HCT116 (cell line): Measurements from ENCODE around the gene SUCLG2. TPM values are rescaled to one million over a fixed set of nuclear protein-coding genes. Genes with fewer than 3 reads are reported as not detected.

Experiments
- ATAC-seq: fragments of 200-7000 bp; cut with Tn5 transposase; 2 replicates; pipeline ENCODE4 v1.9.1; 2020; ENCODE audit warnings: mild to moderate bottlenecking, moderate library complexity
- BruUV-seq: library from RNA; stranded (reverse); fragments of 400-500 nt; replicated peaks from 2 replicates; lab custom pipeline; 2021; lab: Mats Ljungman, UMichigan
- CTCF ChIA-PET: fragments of 300-600 bp; sonication (Branson Sonifier 250); formaldehyde crosslinking; loops from one replicate; lab custom pipeline; 2021; ENCODE audit warnings: antibody characterized with exemption; lab: Charles Lee
- POLR2A ChIA-PET: fragments of 300-600, 350-600 bp; sonication (Branson Sonifier 250); formaldehyde crosslinking; loops from one replicate; lab custom pipeline; 2021; ENCODE audit warnings: antibody characterized with exemption; lab: Charles Lee
- RAD21 ChIA-PET, 2 experiments: fragments of 300-600 bp; sonication (Branson Sonifier 250); formaldehyde crosslinking; loops; one replicate each; lab custom pipeline; 2023; ENCODE audit warnings: low total read pairs in 2 of 2; ENCODE audit not compliant: uncharacterized antibody in 2 of 2, unreplicated experiment in 2 of 2, low non-redundant PET in 1 of 2; lab: Charles Lee
- DNase-seq: peaks from one replicate; pipeline ENCODE4 v3.0.0-alpha.2; 2010; ENCODE audit warnings: low read depth, low spot score
- H2AFZ ChIP-seq: fragments of 200-600 bp; shearing (Covaris generic), sonication (generic); 2 replicates; pipeline ENCODE4 v1.6.1; 2017; ENCODE audit warnings: low read depth, mixed run types, mixed read lengths, antibody characterized with exemption, low read length; ENCODE audit not compliant: poor library complexity, severe bottlenecking
- H3K27ac ChIP-seq: 2 replicates; pipeline ENCODE4 v1.5.1; 2012; ENCODE audit warnings: low read depth, low read length
- H3K27me3 ChIP-seq: fragments of 200-600 bp; sonication (generic); 2 replicates; pipeline ENCODE4 v1.6.1; 2016; ENCODE audit warnings: mixed run types, low read length, mixed read lengths; ENCODE audit not compliant: insufficient read depth
- H3K36me3 ChIP-seq, 2 experiments: fragments of 200-500 bp in 1 of 2; fragments of 200-600 bp in 1 of 2; sonication (Bioruptor generic) in 1 of 2; sonication (generic) in 1 of 2; 2 replicates each; pipeline versions ENCODE4 v1.5.1 to v1.6.1; 2014 to 2016; ENCODE audit warnings: low read length in 2 of 2, inconsistent platforms in 1 of 2, mixed read lengths in 1 of 2, mixed run types in 1 of 2; ENCODE audit not compliant: insufficient read depth in 2 of 2, control insufficient read depth in 1 of 2
- H3K4me1 ChIP-seq, 2 experiments: fragments of 200-600 bp in 1 of 2; sonication (generic) in 1 of 2; 2 replicates each; pipeline versions ENCODE4 v1.5.1 to v1.6.1; 2012 to 2017; ENCODE audit warnings: low read length in 2 of 2, inconsistent platforms in 1 of 2, mild to moderate bottlenecking in 1 of 2, mixed read lengths in 1 of 2, mixed run types in 1 of 2, moderate library complexity in 1 of 2; ENCODE audit not compliant: insufficient read depth in 2 of 2, control insufficient read depth in 1 of 2
- H3K4me2 ChIP-seq: fragments of 200-600 bp; sonication (generic); 2 replicates; pipeline ENCODE4 v1.6.1; 2017; ENCODE audit warnings: mixed run types, low read length, mixed read lengths
- H3K4me3 ChIP-seq, 2 experiments: fragments of 200-600 bp in 1 of 2; sonication (generic) in 1 of 2; replicated peaks in 1 of 2; 2 replicates each; pipeline ENCODE4 v1.5.1; 2011 to 2016; ENCODE audit warnings: low read length in 2 of 2, control low read depth in 1 of 2, low read depth in 1 of 2, mild to moderate bottlenecking in 1 of 2, mixed read lengths in 1 of 2, mixed run types in 1 of 2
- H3K79me2 ChIP-seq: fragments of 200-600 bp; sonication (generic); 2 replicates; pipeline ENCODE4 v1.6.1; 2017; ENCODE audit warnings: mild to moderate bottlenecking, mixed run types, low read length, moderate library complexity, mixed read lengths; ENCODE audit not compliant: insufficient read depth
- H3K9ac ChIP-seq: fragments of 200-600 bp; sonication (generic); 2 replicates; pipeline ENCODE4 v1.6.1; 2016; ENCODE audit warnings: low read length, mixed read lengths
- H3K9me2 ChIP-seq: fragments of 200-600 bp; sonication (generic), shearing (Covaris generic); 2 replicates; pipeline ENCODE4 v1.6.1; 2017; ENCODE audit warnings: mixed run types, mild to moderate bottlenecking, moderate library complexity; ENCODE audit not compliant: insufficient read depth
- H3K9me3 ChIP-seq, 2 experiments: fragments of 200-500 bp in 1 of 2; fragments of 200-600 bp in 1 of 2; sonication (Bioruptor generic) in 1 of 2; sonication (generic) in 1 of 2; 2 replicates each; pipeline ENCODE4 v1.6.1; 2014 to 2017; ENCODE audit warnings: low read length in 2 of 2, mixed read lengths in 2 of 2, inconsistent platforms in 1 of 2, low read depth in 1 of 2, mild to moderate bottlenecking in 1 of 2, mixed run types in 1 of 2, moderate library complexity in 1 of 2; ENCODE audit not compliant: control insufficient read depth in 1 of 2, insufficient read depth in 1 of 2
- H4K20me1 ChIP-seq: fragments of 200-600 bp; sonication (generic), shearing (Covaris generic); 2 replicates; pipeline ENCODE4 v1.6.1; 2017; ENCODE audit warnings: mixed run types, mild to moderate bottlenecking, moderate library complexity; ENCODE audit not compliant: insufficient read depth
- CEBPB ChIP-seq: IDR thresholded peaks from 2 replicates; pipeline ENCODE4 v1.6.1; 2012; ENCODE audit warnings: low read depth
- JUND ChIP-seq: IDR thresholded peaks from 2 replicates; pipeline ENCODE4 v1.6.1; 2012
- POLR2AphosphoS5 ChIP-seq: IDR thresholded peaks from 2 replicates; pipeline ENCODE4 v1.6.1; 2011; ENCODE audit warnings: mild to moderate bottlenecking, low read depth, low read length, moderate library complexity
- RAD21 ChIP-seq: IDR thresholded peaks from 2 replicates; pipeline ENCODE4 v1.6.1; 2012; ENCODE audit warnings: low read depth, mild to moderate bottlenecking
- SIN3A ChIP-seq: IDR thresholded peaks from 2 replicates; pipeline ENCODE4 v1.6.1; 2012; ENCODE audit warnings: low read depth
- SRF ChIP-seq: IDR thresholded peaks from 2 replicates; pipeline ENCODE4 v1.6.1; 2012; ENCODE audit warnings: low read depth
- TCF7L2 ChIP-seq: IDR thresholded peaks from 2 replicates; pipeline ENCODE4 v1.7.0; 2011; ENCODE audit warnings: borderline replicate concordance, inconsistent platforms; ENCODE audit not compliant: insufficient read depth, insufficient read length; ENCODE audit errors: extremely low read depth
- YY1 ChIP-seq: IDR thresholded peaks from 2 replicates; pipeline ENCODE4 v1.6.1; 2011; ENCODE audit warnings: low read length, low read depth, moderate library complexity, mild to moderate bottlenecking; ENCODE audit not compliant: insufficient replicate concordance; ENCODE audit errors: extremely low read depth
- ZBTB33 ChIP-seq: IDR thresholded peaks from 2 replicates; pipeline ENCODE4 v1.6.1; 2011; ENCODE audit warnings: mild to moderate bottlenecking, low read length, moderate library complexity; ENCODE audit not compliant: insufficient replicate concordance; ENCODE audit errors: extremely low read depth
- ZFX ChIP-seq: fragments of 450-650 bp; IDR thresholded peaks from 2 replicates; pipeline ENCODE4 v1.6.1; 2017
- intact Hi-C: fragments of 100-400 bp; cut with micrococcal nuclease; formaldehyde crosslinking; loops from 2 replicates; pipeline ENCODE4 v1.10.0; 2022
- total RNA-seq: library from RNA; stranded (reverse); gene quantifications from one replicate; pipeline ENCODE4 v1.2.1, GENCODE V29; 2021; ENCODE audit not compliant: unreplicated experiment
- TF ChIP-seq, protein P1 (sequence below), 3 experiments: fragments of 200-600 bp in 1 of 3; sonication (generic) in 1 of 3; IDR thresholded peaks in 2 of 3; conservative IDR thresholded peaks in 1 of 3; 2 replicates each; pipeline ENCODE4 v1.5.1; 2012 to 2017; ENCODE audit warnings: low read depth in 2 of 3, low read length in 2 of 3, antibody characterized with exemption in 1 of 3, borderline replicate concordance in 1 of 3, control low read depth in 1 of 3, mild to moderate bottlenecking in 1 of 3, mixed read lengths in 1 of 3, mixed run types in 1 of 3, moderate library complexity in 1 of 3; ENCODE audit not compliant: insufficient read depth in 1 of 3
- TF ChIP-seq, protein P2 (sequence below): IDR thresholded peaks from 2 replicates; pipeline ENCODE4 v1.6.1; 2012; ENCODE audit warnings: low read depth
- TF ChIP-seq, protein P3 (sequence below): IDR thresholded peaks from 2 replicates; pipeline ENCODE4 v1.6.1; 2012

The SUCLG2 gene
- total RNA-seq, 1 experiment from 2014 or later, result 49.2 TPM

DNA sequence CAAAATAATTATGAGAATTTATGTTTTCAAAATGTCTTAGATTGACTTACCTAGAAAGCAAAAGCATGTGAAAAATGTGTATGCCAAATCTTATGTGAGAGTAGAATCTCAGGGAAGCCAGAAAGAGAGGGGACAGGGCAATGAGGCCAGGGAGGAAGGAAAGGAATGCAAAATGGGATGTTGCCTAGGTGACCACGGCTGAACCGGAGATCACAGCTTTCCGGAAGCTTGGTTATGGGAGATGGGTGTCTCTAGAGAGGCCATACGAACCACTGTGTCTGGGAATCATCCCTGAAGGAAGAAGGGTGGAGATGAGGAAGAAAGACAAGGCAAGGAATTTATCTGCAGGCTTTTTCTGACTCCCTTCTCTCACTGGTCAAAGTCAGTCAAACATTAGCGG is 76.0 kb downstream of the SUCLG2 start:
- H3K79me2 ChIP-seq, result no peaks in the 10 kb centered on the region; the same call in 1 of the 2 replicates
- no peak overlapping the region for H3K4me2 ChIP-seq
- H3K4me1 ChIP-seq, result no peaks in the 10 kb centered on the region
- no peak overlapping the region for H2AFZ ChIP-seq
- no peaks in the 10 kb centered on the region for H3K36me3 ChIP-seq
- POLR2A ChIA-PET, result no interaction called here
- no peak overlapping the region for H3K27ac ChIP-seq
- ATAC-seq (no peak), DNase-seq (no peak)
- no peak for TF ChIP-seq ZBTB33
- TF ChIP-seq, protein P1, sequence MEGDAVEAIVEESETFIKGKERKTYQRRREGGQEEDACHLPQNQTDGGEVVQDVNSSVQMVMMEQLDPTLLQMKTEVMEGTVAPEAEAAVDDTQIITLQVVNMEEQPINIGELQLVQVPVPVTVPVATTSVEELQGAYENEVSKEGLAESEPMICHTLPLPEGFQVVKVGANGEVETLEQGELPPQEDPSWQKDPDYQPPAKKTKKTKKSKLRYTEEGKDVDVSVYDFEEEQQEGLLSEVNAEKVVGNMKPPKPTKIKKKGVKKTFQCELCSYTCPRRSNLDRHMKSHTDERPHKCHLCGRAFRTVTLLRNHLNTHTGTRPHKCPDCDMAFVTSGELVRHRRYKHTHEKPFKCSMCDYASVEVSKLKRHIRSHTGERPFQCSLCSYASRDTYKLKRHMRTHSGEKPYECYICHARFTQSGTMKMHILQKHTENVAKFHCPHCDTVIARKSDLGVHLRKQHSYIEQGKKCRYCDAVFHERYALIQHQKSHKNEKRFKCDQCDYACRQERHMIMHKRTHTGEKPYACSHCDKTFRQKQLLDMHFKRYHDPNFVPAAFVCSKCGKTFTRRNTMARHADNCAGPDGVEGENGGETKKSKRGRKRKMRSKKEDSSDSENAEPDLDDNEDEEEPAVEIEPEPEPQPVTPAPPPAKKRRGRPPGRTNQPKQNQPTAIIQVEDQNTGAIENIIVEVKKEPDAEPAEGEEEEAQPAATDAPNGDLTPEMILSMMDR (IDR thresholded peaks at IDR 0.05 in 2 of 3, conservative IDR thresholded peaks at IDR 0.05 in 1 of 3; ENCODE audit: borderline replicate concordance in 1 of 3, insufficient read depth in 1 of 3, low read depth in 2 of 3, low read length in 2 of 3), result no peak
- no peak overlapping the region for H3K9ac ChIP-seq
- H3K4me3 ChIP-seq, result no peak overlapping the region
- no peaks in the 10 kb centered on the region for H3K27me3 ChIP-seq
- CTCF ChIA-PET, result no interaction called here
- RAD21 ChIA-PET, result no interaction called here
- H4K20me1 ChIP-seq, result no peaks in the 10 kb centered on the region
- no peaks in the 10 kb centered on the region for H3K9me2 ChIP-seq
- no TSS peak for BruUV-seq
- no peaks in the 10 kb centered on the region for H3K9me3 ChIP-seq
- intact Hi-C loops, result no loop called here

- no peak overlapping the region for H3K4me2 ChIP-seq
- H4K20me1 ChIP-seq, result no peaks in the 10 kb centered on the region
- ATAC-seq (no peak), DNase-seq (no peak)
- ChIA-PET CTCF (no interaction called here), RAD21 (no interaction called here), POLR2A (no interaction called here)
- H3K9me3 ChIP-seq, result no peaks in the 10 kb centered on the region
- H2AFZ ChIP-seq, result no peak overlapping the region
- no peaks in the 10 kb centered on the region for H3K4me1 ChIP-seq
- intact Hi-C loops, result no loop called here
- no peaks in the 10 kb centered on the region for H3K27me3 ChIP-seq
- H3K27ac ChIP-seq, result no peak overlapping the region
- H3K9ac ChIP-seq, result no peak overlapping the region
- no peak overlapping the region for H3K4me3 ChIP-seq
- H3K79me2 ChIP-seq, result no peaks in the 10 kb centered on the region; the same call in 1 of the 2 replicates
- no TSS peak for BruUV-seq
- no peaks in the 10 kb centered on the region for H3K36me3 ChIP-seq
- no peaks in the 10 kb centered on the region for H3K9me2 ChIP-seq
- TF ChIP-seq SRF (no peak), CEBPB (no peak), JUND (no peak), TCF7L2 (no peak), ZFX (no peak), SIN3A (no peak), YY1 (no peak), POLR2AphosphoS5 (no peak), RAD21 (no peak)
- TF ChIP-seq, protein P2, sequence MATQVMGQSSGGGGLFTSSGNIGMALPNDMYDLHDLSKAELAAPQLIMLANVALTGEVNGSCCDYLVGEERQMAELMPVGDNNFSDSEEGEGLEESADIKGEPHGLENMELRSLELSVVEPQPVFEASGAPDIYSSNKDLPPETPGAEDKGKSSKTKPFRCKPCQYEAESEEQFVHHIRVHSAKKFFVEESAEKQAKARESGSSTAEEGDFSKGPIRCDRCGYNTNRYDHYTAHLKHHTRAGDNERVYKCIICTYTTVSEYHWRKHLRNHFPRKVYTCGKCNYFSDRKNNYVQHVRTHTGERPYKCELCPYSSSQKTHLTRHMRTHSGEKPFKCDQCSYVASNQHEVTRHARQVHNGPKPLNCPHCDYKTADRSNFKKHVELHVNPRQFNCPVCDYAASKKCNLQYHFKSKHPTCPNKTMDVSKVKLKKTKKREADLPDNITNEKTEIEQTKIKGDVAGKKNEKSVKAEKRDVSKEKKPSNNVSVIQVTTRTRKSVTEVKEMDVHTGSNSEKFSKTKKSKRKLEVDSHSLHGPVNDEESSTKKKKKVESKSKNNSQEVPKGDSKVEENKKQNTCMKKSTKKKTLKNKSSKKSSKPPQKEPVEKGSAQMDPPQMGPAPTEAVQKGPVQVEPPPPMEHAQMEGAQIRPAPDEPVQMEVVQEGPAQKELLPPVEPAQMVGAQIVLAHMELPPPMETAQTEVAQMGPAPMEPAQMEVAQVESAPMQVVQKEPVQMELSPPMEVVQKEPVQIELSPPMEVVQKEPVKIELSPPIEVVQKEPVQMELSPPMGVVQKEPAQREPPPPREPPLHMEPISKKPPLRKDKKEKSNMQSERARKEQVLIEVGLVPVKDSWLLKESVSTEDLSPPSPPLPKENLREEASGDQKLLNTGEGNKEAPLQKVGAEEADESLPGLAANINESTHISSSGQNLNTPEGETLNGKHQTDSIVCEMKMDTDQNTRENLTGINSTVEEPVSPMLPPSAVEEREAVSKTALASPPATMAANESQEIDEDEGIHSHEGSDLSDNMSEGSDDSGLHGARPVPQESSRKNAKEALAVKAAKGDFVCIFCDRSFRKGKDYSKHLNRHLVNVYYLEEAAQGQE, result no peak
- TF ChIP-seq, protein P3, sequence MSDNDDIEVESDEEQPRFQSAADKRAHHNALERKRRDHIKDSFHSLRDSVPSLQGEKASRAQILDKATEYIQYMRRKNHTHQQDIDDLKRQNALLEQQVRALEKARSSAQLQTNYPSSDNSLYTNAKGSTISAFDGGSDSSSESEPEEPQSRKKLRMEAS, result no peak
Observed at GRCh38 chr3:67576441-67576840, 78.0 kb downstream of the SUCLG2 start.
